HG02678 (cell line): ENCODE results near the gene HAT1.

ENCODE experiments used
- ATAC-seq: cut with Tn5 transposase; IDR thresholded peaks from one replicate; pipeline ENCODE4 v1.9.1; 2021; ENCODE audit warnings: mild to moderate bottlenecking, moderate library complexity; ENCODE audit not compliant: unreplicated experiment

The HAT1 gene

GRCh38 chr2:171913517-171913916 lies 8.7 kb upstream of the HAT1 start:
- ATAC-seq = no peak

- no peak for ATAC-seq
Observed at GRCh38 chr2:171919453-171919852, 2.8 kb upstream of the HAT1 start.

- ATAC-seq = no peak
Observed at GRCh38 chr2:171921970-171922229, 361 bp upstream of the HAT1 start.

GRCh38 chr2:171923206-171923605 lies 945 bp downstream of the HAT1 start:
- no peak for ATAC-seq

GRCh38 chr2:171924170-171924942 lies 2.1 kb downstream of the HAT1 start:
- ATAC-seq = no peak

GRCh38 chr2:171930385-171930784 lies 8.1 kb downstream of the HAT1 start:
- no peak for ATAC-seq

GRCh38 chr2:171939058-171939742 lies 16.9 kb downstream of the HAT1 start:
- no peak for ATAC-seq

GRCh38 chr2:171939743-171940071 lies 17.4 kb downstream of the HAT1 start:
- no peak for ATAC-seq

GRCh38 chr2:171941316-171941699 lies 19.0 kb downstream of the HAT1 start:
- ATAC-seq = no peak

GRCh38 chr2:171943869-171944268 lies 21.6 kb downstream of the HAT1 start:
- ATAC-seq = no peak

GRCh38 chr2:171952276-171952675 lies 30.0 kb downstream of the HAT1 start:
- no peak for ATAC-seq

- no peak for ATAC-seq
Observed at GRCh38 chr2:171952748-171953147, 30.5 kb downstream of the HAT1 start.

GRCh38 chr2:171956135-171956825 lies 34.0 kb downstream of the HAT1 start:
- no peak for ATAC-seq

- no peak for ATAC-seq
Observed at GRCh38 chr2:171957061-171957460, 34.8 kb downstream of the HAT1 start.

GRCh38 chr2:171958475-171958874 lies 36.2 kb downstream of the HAT1 start:
- ATAC-seq = no peak

GRCh38 chr2:171959998-171960397 lies 37.7 kb downstream of the HAT1 start:
- no peak for ATAC-seq

GRCh38 chr2:171960570-171960969 lies 38.3 kb downstream of the HAT1 start:
- no peak for ATAC-seq

- ATAC-seq = no peak
Observed at GRCh38 chr2:171963198-171963597, 40.9 kb downstream of the HAT1 start.

GRCh38 chr2:171964308-171964707 lies 42.0 kb downstream of the HAT1 start:
- no peak for ATAC-seq

- ATAC-seq = no peak
Observed at GRCh38 chr2:171965238-171965637, 43.0 kb downstream of the HAT1 start.

GRCh38 chr2:171965661-171966060 lies 43.4 kb downstream of the HAT1 start:
- ATAC-seq = no peak

GRCh38 chr2:171966235-171966634 lies 44.0 kb downstream of the HAT1 start:
- no peak for ATAC-seq
